ENCODE data around the gene CFAP52. TPM values are rescaled to one million over a fixed set of nuclear protein-coding genes. Genes with fewer than 3 reads are reported as not detected.

CFAP52 gene
- total and polyA plus RNA-seq, 2 of the 8 experiments (the other 6 are each of a cell fraction or from before 2014, with no cell fraction given), result 0.11 TPM; not detected in 1

DNA sequence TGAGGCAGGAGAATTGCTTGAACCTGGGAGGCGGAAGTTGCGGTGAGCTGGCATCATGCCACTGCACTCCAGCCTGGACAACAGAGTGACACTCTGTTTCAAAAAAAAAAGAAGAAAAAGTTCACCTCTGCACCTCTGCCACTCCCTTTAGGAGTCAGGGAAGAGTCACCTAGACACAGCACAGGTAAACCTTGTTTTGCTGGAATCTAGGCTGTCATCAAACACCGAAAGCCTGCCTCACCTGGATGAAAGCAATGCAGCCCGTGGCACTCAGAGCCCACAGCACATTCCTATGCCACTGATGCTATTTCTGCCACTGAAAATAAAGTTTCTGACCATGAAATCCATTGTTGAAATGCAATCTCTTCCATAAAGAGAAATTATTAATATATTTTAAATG, 22.2 kb downstream of the CFAP52 start:
- Histone ChIP-seq H3K23me2 (ENCODE audit: low read depth, low read length) (no peaks in the 10 kb centered on the region), H3K56ac (replicated peaks; ENCODE audit: insufficient read length, low read depth, low read length) (no peak overlapping the region), H3K79me2 (ENCODE audit: control insufficient read depth in 1 of 2, insufficient read depth in 2 of 2, low read length in 2 of 2) (no peaks in the 10 kb centered on the region), H3K4me2 (ENCODE audit: insufficient read depth in 1 of 2, low read depth in 2 of 2, low read length in 2 of 2) (no peak overlapping the region), H3K14ac (ENCODE audit: insufficient read length) (no peak overlapping the region), H3K18ac (ENCODE audit: extremely low read depth, low read length) (no peak overlapping the region), H2BK5ac (ENCODE audit: low read depth, low read length) (no peak overlapping the region), H3K27me3 (replicated peaks in 1 of 4; ENCODE audit: control insufficient read depth in 3 of 4, extremely low read depth in 1 of 4, insufficient read depth in 3 of 4, low read length in 3 of 4) (no peaks in the 10 kb centered on the region), H2BK120ac (replicated peaks; ENCODE audit: low read depth, low read length) (no peak overlapping the region), H3K23ac (ENCODE audit: insufficient read length) (no peak overlapping the region), H3K4ac (replicated peaks; ENCODE audit: insufficient read length, low read depth, low read length) (no peak overlapping the region), H3K4me1 (replicated peaks in 1 of 4; ENCODE audit: control insufficient read depth in 3 of 4, insufficient read depth in 4 of 4, low read length in 3 of 4) (no peaks in the 10 kb centered on the region), H4K5ac (ENCODE audit: insufficient read length, low read depth, low read length) (no peak overlapping the region), H2AK5ac (ENCODE audit: low read depth, low read length) (no peak overlapping the region), H3K79me1 (ENCODE audit: low read depth, low read length) (no peaks in the 10 kb centered on the region), H3K9me3 (ENCODE audit: insufficient read depth in 2 of 2, low read depth in 1 of 2, low read length in 1 of 2) (no peaks in the 10 kb centered on the region), H3K9ac (replicated peaks in 1 of 4; ENCODE audit: extremely low read depth in 1 of 4, low read depth in 3 of 4, low read length in 3 of 4) (no peak overlapping the region), H2AFZ (ENCODE audit: low read length) (no peak overlapping the region), H3K4me3 (ENCODE audit: extremely low read depth in 1 of 4, insufficient read depth in 2 of 4, low read depth in 3 of 4, low read length in 4 of 4) (no peak overlapping the region), H4K20me1 (replicated peaks in 1 of 2; ENCODE audit: control insufficient read depth in 1 of 2, insufficient read depth in 2 of 2, low read length in 2 of 2) (no peaks in the 10 kb centered on the region), H2BK15ac (ENCODE audit: low read length) (no peak overlapping the region), H4K8ac (ENCODE audit: extremely low read depth, insufficient read depth, low read length) (no peak overlapping the region), H2BK12ac (ENCODE audit: low read depth, low read length) (no peak overlapping the region), H2BK20ac (ENCODE audit: low read length) (no peak overlapping the region), H3K27ac (ENCODE audit: low read depth, low read length) (no peak overlapping the region), H4K91ac (replicated peaks; ENCODE audit: insufficient read length, low read length) (no peak overlapping the region), H3K36me3 (ENCODE audit: control insufficient read depth in 2 of 4, insufficient read depth in 4 of 4, low read length in 3 of 4) (no peaks in the 10 kb centered on the region)
- TF ChIP-seq BACH1 (IDR thresholded peaks at IDR 0.05; ENCODE audit: low read length), result no peak
- no peak for TF ChIP-seq SIN3A (conservative IDR thresholded peaks at IDR 0.05 in 1 of 2, IDR thresholded peaks at IDR 0.05 in 1 of 2; ENCODE audit: low read depth in 1 of 2, low read length in 2 of 2)
- no peak for TF ChIP-seq TAF1 (IDR thresholded peaks at IDR 0.05; ENCODE audit: low read depth, low read length)
- no peak for TF ChIP-seq TCF12 (IDR thresholded peaks at IDR 0.05; ENCODE audit: low read depth, low read length)
- TF ChIP-seq SIX5 (IDR thresholded peaks at IDR 0.05; ENCODE audit: low read depth, low read length), result no peak
- TF ChIP-seq BRCA1 (IDR thresholded peaks at IDR 0.05; ENCODE audit: low read depth, low read length), result no peak
- no peak for TF ChIP-seq EGR1 (IDR thresholded peaks at IDR 0.05; ENCODE audit: borderline replicate concordance, low read depth, low read length)
- TF ChIP-seq SP2 (IDR thresholded peaks at IDR 0.05; ENCODE audit: low read length), result no peak
- TF ChIP-seq RAD21 (IDR thresholded peaks at IDR 0.05 in 1 of 2, conservative IDR thresholded peaks at IDR 0.05 in 1 of 2; ENCODE audit: low read depth in 2 of 2, low read length in 2 of 2), result no peak
- TF ChIP-seq TBP (IDR thresholded peaks at IDR 0.05; ENCODE audit: low read depth, low read length), result no peak
- TF ChIP-seq, protein P1, sequence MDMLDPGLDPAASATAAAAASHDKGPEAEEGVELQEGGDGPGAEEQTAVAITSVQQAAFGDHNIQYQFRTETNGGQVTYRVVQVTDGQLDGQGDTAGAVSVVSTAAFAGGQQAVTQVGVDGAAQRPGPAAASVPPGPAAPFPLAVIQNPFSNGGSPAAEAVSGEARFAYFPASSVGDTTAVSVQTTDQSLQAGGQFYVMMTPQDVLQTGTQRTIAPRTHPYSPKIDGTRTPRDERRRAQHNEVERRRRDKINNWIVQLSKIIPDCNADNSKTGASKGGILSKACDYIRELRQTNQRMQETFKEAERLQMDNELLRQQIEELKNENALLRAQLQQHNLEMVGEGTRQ (IDR thresholded peaks at IDR 0.05; ENCODE audit: low read length), result no peak
- no peak for TF ChIP-seq YY1 (IDR thresholded peaks at IDR 0.05; ENCODE audit: low read depth, low read length)
- TF ChIP-seq EZH2 (IDR thresholded peaks at IDR 0.05; ENCODE audit: low read depth, low read length, severe bottlenecking), result no peak
- 88% methylated on average over 4 of the region's 4 CpGs; no CpG with 5 or more reads in 1 of the 2 experiments for WGBS, 2 experiments (ENCODE audit: extremely low coverage in 1 of 2, insufficient coverage in 1 of 2, insufficient read length in 1 of 2, insufficient replicate concordance in 2 of 2, low coverage in 1 of 2, low lambda C conversion rate in 2 of 2, missing lambda C conversion rate in 1 of 2)
- DNase-seq (ENCODE audit: low read depth in 1 of 2, low spot score in 2 of 2), result no peak
- CTCF ChIA-PET (ENCODE audit: partially characterized antibody), result no interaction called here
- FAIRE-seq, result no peak
- POLR2A ChIA-PET (ENCODE audit: partially characterized antibody), result no interaction called here

Measured in H1 (cell line).